Lung (tissue), 12 donors: ENCODE results near the gene FOXP1. TPM values are rescaled to one million over a fixed set of nuclear protein-coding genes. Genes with fewer than 3 reads are reported as not detected.

Experiments used
- ATAC-seq: fragments of 200-7000 bp; cut with Tn5 transposase; one replicate; pipeline ENCODE4 v1.9.1; 2020; ENCODE audit warnings: moderate number of reproducible peaks; ENCODE audit not compliant: insufficient read depth, low FRiP score
- DNase-seq, 3 donors: peaks; one replicate each; pipeline ENCODE4 v3.0.0-alpha.2; 2013 to 2017
- H3K27ac ChIP-seq, 2 donors: one replicate each; pipeline ENCODE4 v1.5.1; 2013; ENCODE audit warnings: mild to moderate bottlenecking in 2 of 2, moderate library complexity in 2 of 2, control low read depth in 1 of 2, inconsistent platforms in 1 of 2, low read depth in 1 of 2, low read length in 1 of 2
- H3K27me3 ChIP-seq, 3 donors: one replicate each; pipeline ENCODE4 v1.5.1; 2013; ENCODE audit warnings: low read length in 2 of 3; ENCODE audit not compliant: control insufficient read depth in 3 of 3, insufficient read depth in 3 of 3
- H3K36me3 ChIP-seq, 4 donors: one replicate each; pipeline ENCODE4 v1.5.1; 2013; ENCODE audit warnings: low read length in 4 of 4, mild to moderate bottlenecking in 1 of 4, moderate library complexity in 1 of 4; ENCODE audit not compliant: control insufficient read depth in 4 of 4, insufficient read depth in 4 of 4
- H3K4me1 ChIP-seq, 5 donors: one replicate each; pipeline ENCODE4 v1.5.1; 2013; ENCODE audit warnings: low read length in 5 of 5, mild to moderate bottlenecking in 2 of 5, moderate library complexity in 1 of 5; ENCODE audit not compliant: control insufficient read depth in 5 of 5, insufficient read depth in 5 of 5
- H3K4me3 ChIP-seq: one replicate; pipeline ENCODE4 v1.5.1; 2013; ENCODE audit warnings: mild to moderate bottlenecking, control low read depth, moderate library complexity
- H3K9ac ChIP-seq, 2 donors: one replicate each; pipeline ENCODE4 v1.5.1; 2013; ENCODE audit warnings: low read length in 2 of 2, control low read depth in 1 of 2; ENCODE audit not compliant: insufficient read depth in 1 of 2
- H3K9me3 ChIP-seq, 4 donors: one replicate each; pipeline ENCODE4 v1.5.1; 2013; ENCODE audit warnings: low read length in 3 of 4, mild to moderate bottlenecking in 1 of 4, moderate library complexity in 1 of 4; ENCODE audit not compliant: control insufficient read depth in 4 of 4, insufficient read depth in 3 of 4
- WGBS, 2 donors: extraction: QIAGEN DNeasy Blood & Tissue Kit; methylation state at CpG; one replicate each; pipeline ENCODE4 v1.1.7; 2013; 5-methylcytosine and 5-hydroxymethylcytosine counted together
- polyA plus RNA-seq, 2 donors: library from polyadenylated mRNA; stranded (reverse); fragments of 200-250 nt; gene quantifications; one replicate each; pipeline ENCODE4 v1.2.1, GENCODE V29; 2013
- total RNA-seq, 2 donors: library from RNA; depleted of rRNA in 1 of 2; stranded (reverse); fragments of >200 nt in 1 of 2; gene quantifications; one replicate each; pipeline ENCODE4 v1.2.1, GENCODE V29; 2014 to 2021
- TF ChIP-seq, protein P1 (sequence below): IDR thresholded peaks from 2 replicates; pipeline ENCODE4 v1.5.1; 2012; ENCODE audit warnings: mild to moderate bottlenecking; ENCODE audit errors: control extremely low read depth, extremely low read depth
- donor health status: control.
- donor health status: control.
- donor health status: Bipolar disorder and iron deficiency.
- donor health status: healthy.
- donor health status: DM: yes; HTN: yes; CAD: no.

Gene FOXP1
- total and polyA plus RNA-seq, 4 donors, result 13.8 to 287 (median 73.9) TPM

DNA sequence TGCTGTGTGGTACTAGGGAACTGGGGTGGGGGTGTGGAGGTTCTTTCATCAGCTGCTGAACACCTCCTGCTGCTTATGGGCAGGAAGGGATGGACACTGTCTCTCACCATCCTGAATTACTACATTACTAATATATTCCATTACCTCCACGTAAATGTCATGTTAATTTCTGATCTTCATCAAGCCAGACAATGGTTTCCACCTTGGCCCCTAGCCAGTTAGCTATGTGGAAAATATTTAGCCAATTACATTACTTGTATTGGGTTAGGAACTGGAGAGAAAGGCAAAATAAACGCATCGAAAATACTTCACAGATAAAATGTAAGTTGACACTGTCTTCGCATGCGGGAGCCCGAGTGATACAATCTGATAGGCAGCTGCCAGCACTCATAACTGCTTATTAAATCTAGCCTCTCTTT, 95.1 kb downstream of the FOXP1 start:
- TF ChIP-seq, protein P1, sequence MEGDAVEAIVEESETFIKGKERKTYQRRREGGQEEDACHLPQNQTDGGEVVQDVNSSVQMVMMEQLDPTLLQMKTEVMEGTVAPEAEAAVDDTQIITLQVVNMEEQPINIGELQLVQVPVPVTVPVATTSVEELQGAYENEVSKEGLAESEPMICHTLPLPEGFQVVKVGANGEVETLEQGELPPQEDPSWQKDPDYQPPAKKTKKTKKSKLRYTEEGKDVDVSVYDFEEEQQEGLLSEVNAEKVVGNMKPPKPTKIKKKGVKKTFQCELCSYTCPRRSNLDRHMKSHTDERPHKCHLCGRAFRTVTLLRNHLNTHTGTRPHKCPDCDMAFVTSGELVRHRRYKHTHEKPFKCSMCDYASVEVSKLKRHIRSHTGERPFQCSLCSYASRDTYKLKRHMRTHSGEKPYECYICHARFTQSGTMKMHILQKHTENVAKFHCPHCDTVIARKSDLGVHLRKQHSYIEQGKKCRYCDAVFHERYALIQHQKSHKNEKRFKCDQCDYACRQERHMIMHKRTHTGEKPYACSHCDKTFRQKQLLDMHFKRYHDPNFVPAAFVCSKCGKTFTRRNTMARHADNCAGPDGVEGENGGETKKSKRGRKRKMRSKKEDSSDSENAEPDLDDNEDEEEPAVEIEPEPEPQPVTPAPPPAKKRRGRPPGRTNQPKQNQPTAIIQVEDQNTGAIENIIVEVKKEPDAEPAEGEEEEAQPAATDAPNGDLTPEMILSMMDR, result no peak
- ATAC-seq (no peak), DNase-seq (no peak)
- WGBS, 2 donors, result 74 to 79% methylated on average over 6 of the region's 6 CpGs
- H3K36me3 ChIP-seq, result peaks cover 0 to 3% (median under 1%) of the 10 kb centered on the region in 4 donors
- H3K4me1 ChIP-seq, result peaks cover 0 to 5% (median 0%) of the 10 kb centered on the region in 5 donors
- H3K4me3 ChIP-seq, result no peak overlapping the region
- no peak overlapping the region for H3K27ac ChIP-seq
- no peak overlapping the region for H3K9ac ChIP-seq
- no peaks in the 10 kb centered on the region for H3K27me3 ChIP-seq
- H3K9me3 ChIP-seq, result peaks cover 0 to 3% (median 1%) of the 10 kb centered on the region in 4 donors

DNA sequence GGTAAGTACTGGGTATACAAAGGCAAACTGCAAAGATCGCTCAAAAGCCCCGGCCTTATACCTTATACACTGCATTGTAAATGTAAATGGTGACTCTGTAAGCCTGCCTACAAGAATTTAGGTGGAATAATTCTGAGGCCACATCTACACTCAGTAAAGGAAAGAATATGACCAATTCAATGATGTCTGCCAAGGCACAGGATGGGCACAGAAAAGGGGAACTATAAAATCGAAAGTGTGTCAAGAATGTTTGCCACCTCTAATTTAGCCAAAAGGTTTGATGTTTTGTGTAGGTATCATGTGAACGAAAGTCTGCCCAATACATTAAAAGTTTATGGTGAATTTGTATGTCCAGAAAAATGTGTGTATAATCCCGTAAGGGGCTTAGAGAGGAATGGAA, 96.1 kb downstream of the FOXP1 start:
- peaks cover 0 to 5% (median 0%) of the 10 kb centered on the region in 5 donors for H3K4me1 ChIP-seq
- H3K9ac ChIP-seq, result no peak overlapping the region
- H3K27me3 ChIP-seq, result no peaks in the 10 kb centered on the region
- 59 to 80% methylated on average over 5 of the region's 5 CpGs for WGBS, 2 donors
- ATAC-seq (no peak), DNase-seq (no peak)
- H3K9me3 ChIP-seq, result peaks cover 0 to 3% (median 1%) of the 10 kb centered on the region in 4 donors
- TF ChIP-seq, protein P1, result no peak
- no peak overlapping the region for H3K4me3 ChIP-seq
- peaks cover 0 to 3% (median under 1%) of the 10 kb centered on the region in 4 donors for H3K36me3 ChIP-seq
- H3K27ac ChIP-seq, result no peak overlapping the region

DNA sequence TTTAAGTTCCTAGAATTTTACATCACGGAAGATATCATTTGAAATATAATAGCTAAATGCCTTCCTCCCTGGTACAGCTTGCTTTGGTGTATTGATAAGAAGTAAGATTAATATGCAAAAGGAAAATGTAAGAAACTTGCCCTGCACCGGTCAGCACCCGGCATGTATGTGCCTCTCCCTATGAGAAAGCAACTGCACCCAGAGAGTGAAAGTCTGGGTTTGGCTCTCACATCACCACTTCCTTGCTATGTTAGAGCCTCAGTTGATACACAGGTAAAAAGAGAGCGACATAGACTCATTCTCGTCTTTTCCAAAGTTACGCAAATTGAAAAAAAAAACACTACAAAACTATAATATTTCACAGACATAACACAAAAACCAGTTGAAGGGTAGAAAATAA, 96.7 kb downstream of the FOXP1 start:
- Histone ChIP-seq H3K27me3 (no peaks in the 10 kb centered on the region), H3K9ac (no peak overlapping the region), H3K9me3 (peaks cover 0 to 3% (median 1%) of the 10 kb centered on the region in 4 donors), H3K4me3 (no peak overlapping the region), H3K27ac (no peak overlapping the region), H3K4me1 (peaks cover 0 to 5% (median 0%) of the 10 kb centered on the region in 5 donors), H3K36me3 (peaks cover 0 to 2% (median under 1%) of the 10 kb centered on the region in 4 donors)
- no peak for DNase-seq
- 88 to 93% methylated on average over 6 of the region's 6 CpGs for WGBS, 2 donors
- ATAC-seq, result no peak
- TF ChIP-seq, protein P1, result no peak

DNA sequence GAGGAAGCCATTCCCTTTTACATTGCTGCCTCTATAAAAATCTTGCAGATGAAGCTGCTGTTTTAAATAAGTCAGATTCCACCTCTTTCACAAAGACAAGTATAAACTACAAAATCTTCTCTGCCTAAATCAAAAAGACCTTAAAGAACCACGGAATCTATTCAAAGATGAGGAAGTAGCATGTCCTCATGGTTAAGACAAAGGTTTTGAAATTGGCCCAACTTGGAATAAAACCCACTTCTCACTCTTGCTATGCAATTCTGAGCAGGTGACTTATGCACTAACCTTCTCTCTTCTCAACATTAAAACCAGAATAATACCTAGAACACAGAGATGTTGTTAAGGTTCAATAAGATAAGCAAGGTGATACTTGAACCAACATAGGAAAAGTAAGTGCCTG, 97.6 kb downstream of the FOXP1 start:
- Histone ChIP-seq H3K4me1 (peaks cover 0 to 5% (median 0%) of the 10 kb centered on the region in 5 donors), H3K9me3 (no peaks in the 10 kb centered on the region), H3K36me3 (no peaks in the 10 kb centered on the region), H3K27ac (no peak overlapping the region), H3K27me3 (no peaks in the 10 kb centered on the region), H3K4me3 (no peak overlapping the region), H3K9ac (no peak overlapping the region)
- 47 to 61% methylated on average over 1 of the region's 1 CpG for WGBS, 2 donors
- TF ChIP-seq, protein P1, result no peak
- DNase-seq, result no peak
- ATAC-seq, result no peak
